Parathyroid adenoma (tissue), 2 donors: ENCODE measurements around the gene SHC4.

Experiments used
- H2AFZ ChIP-seq: fragments of 300-600 bp; sonication (generic); one replicate; pipeline ENCODE4 v1.7.0; 2017; ENCODE audit warnings: antibody characterized with exemption, mild to moderate bottlenecking
- H3K27ac ChIP-seq: fragments of 300-600 bp; sonication (generic); one replicate; pipeline ENCODE4 v1.7.0; 2017
- H3K27me3 ChIP-seq: fragments of 300-600 bp; sonication (generic); one replicate; pipeline ENCODE4 v1.7.0; 2017; ENCODE audit warnings: low read length; ENCODE audit not compliant: control insufficient read depth, insufficient read depth
- H3K36me3 ChIP-seq: fragments of 300-600 bp; sonication (generic); one replicate; pipeline ENCODE4 v1.7.0; 2017; ENCODE audit warnings: low read length; ENCODE audit not compliant: control insufficient read depth, insufficient read depth
- H3K4me1 ChIP-seq: fragments of 300-600 bp; sonication (generic); one replicate; pipeline ENCODE4 v1.7.0; 2017; ENCODE audit warnings: control low read depth
- H3K4me2 ChIP-seq: fragments of 300-600 bp; sonication (generic); one replicate; pipeline ENCODE4 v1.7.0; 2017; ENCODE audit warnings: low read length
- H3K4me3 ChIP-seq: fragments of 300-600 bp; sonication (generic); one replicate; pipeline ENCODE4 v1.7.0; 2017; ENCODE audit warnings: low read depth, low read length
- H3K79me2 ChIP-seq: fragments of 300-600 bp; sonication (generic); one replicate; pipeline ENCODE4 v1.7.0; 2017; ENCODE audit warnings: control low read depth
- H3K9ac ChIP-seq: fragments of 300-600 bp; sonication (generic); one replicate; pipeline ENCODE4 v1.7.0; 2017; ENCODE audit warnings: mild to moderate bottlenecking
- H3K9me3 ChIP-seq: fragments of 300-600 bp; sonication (generic); one replicate; pipeline ENCODE4 v1.7.0; 2017; ENCODE audit warnings: low read length; ENCODE audit not compliant: control insufficient read depth
- TF ChIP-seq, protein P1 (sequence below): fragments of 300-600 bp; sonication (generic); IDR thresholded peaks from one replicate; pipeline ENCODE4 v1.7.0; 2017; ENCODE audit warnings: antibody characterized with exemption, mild to moderate bottlenecking
- donor health status: primary hyperparathyroidism.

SHC4 gene

DNA sequence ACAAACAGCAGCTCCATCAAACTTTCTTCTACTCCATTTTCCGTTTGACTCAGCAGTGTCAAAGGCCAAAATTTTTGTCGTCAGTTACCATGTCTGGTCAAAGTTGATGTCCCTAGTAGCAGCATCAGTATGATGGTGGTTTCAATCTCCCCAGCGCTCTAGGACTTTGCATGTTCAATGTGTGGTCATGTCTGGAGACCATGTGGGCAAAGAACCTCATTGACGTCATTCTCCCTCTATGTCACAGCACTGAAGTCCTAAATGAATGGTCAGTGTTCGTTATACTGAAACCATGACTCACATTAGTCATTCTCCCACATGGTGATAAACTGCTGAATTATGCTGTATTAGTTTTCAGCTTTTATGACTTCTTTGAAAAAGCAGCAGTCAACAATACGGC, 23.2 kb downstream of the SHC4 start:
- no peak overlapping the region for H3K27ac ChIP-seq
- H3K36me3 ChIP-seq, result no peaks in the 10 kb centered on the region
- H3K4me3 ChIP-seq, result no peak overlapping the region
- H3K9ac ChIP-seq, result no peak overlapping the region
- H3K79me2 ChIP-seq, result no peaks in the 10 kb centered on the region
- no peak overlapping the region for H2AFZ ChIP-seq
- no peaks in the 10 kb centered on the region for H3K9me3 ChIP-seq
- TF ChIP-seq, protein P1, sequence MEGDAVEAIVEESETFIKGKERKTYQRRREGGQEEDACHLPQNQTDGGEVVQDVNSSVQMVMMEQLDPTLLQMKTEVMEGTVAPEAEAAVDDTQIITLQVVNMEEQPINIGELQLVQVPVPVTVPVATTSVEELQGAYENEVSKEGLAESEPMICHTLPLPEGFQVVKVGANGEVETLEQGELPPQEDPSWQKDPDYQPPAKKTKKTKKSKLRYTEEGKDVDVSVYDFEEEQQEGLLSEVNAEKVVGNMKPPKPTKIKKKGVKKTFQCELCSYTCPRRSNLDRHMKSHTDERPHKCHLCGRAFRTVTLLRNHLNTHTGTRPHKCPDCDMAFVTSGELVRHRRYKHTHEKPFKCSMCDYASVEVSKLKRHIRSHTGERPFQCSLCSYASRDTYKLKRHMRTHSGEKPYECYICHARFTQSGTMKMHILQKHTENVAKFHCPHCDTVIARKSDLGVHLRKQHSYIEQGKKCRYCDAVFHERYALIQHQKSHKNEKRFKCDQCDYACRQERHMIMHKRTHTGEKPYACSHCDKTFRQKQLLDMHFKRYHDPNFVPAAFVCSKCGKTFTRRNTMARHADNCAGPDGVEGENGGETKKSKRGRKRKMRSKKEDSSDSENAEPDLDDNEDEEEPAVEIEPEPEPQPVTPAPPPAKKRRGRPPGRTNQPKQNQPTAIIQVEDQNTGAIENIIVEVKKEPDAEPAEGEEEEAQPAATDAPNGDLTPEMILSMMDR, result no peak
- H3K4me2 ChIP-seq, result no peak overlapping the region
- H3K27me3 ChIP-seq, result no peaks in the 10 kb centered on the region
- H3K4me1 ChIP-seq, result no peaks in the 10 kb centered on the region

DNA sequence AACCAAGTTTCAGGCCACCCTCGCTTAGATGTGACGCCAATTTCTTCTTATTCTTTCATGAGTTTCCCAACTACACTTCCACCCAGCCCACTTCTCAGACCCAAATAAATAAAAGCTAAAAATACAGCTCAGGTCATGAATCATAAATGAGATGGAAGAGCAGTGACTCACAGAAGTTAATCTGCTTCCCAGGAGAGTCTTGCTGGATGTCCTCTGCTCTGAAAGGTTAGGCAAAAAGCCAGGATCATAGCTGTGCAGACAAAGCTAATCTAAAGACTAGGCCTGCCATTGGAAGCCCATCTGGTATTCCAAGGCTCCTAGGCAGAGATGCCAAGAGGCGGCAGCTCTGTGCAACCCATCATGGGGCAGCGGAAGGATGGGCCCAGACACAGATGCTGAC, 24.1 kb downstream of the SHC4 start:
- no peak overlapping the region for H3K27ac ChIP-seq
- no peaks in the 10 kb centered on the region for H3K9me3 ChIP-seq
- H3K4me1 ChIP-seq, result no peaks in the 10 kb centered on the region
- H3K36me3 ChIP-seq, result no peaks in the 10 kb centered on the region
- TF ChIP-seq, protein P1, result no peak
- no peaks in the 10 kb centered on the region for H3K79me2 ChIP-seq
- H3K9ac ChIP-seq, result no peak overlapping the region
- H3K4me2 ChIP-seq, result no peak overlapping the region
- no peak overlapping the region for H2AFZ ChIP-seq
- no peaks in the 10 kb centered on the region for H3K27me3 ChIP-seq
- H3K4me3 ChIP-seq, result no peak overlapping the region

DNA sequence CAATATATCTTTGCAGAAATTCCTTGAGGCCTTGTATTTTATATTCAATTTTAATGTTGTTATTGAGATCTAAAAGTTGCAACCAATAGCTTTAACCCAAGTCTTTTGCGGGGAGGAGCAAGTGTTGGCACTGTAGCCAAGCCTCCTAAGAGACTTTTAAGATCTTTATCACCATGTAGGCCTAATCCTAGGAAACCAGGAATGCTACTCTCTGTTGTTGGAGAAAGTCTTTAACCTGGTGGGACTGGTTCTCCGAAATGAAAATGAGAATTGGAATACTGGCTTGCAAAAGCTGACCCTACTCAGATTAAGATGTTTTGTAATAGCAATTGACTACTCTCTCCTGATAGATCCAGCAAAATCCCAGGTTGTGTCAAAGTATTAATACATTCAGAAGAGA, 25.8 kb downstream of the SHC4 start:
- TF ChIP-seq, protein P1, result no peak
- H3K4me3 ChIP-seq, result no peak overlapping the region
- H3K27ac ChIP-seq, result no peak overlapping the region
- no peaks in the 10 kb centered on the region for H3K27me3 ChIP-seq
- no peak overlapping the region for H3K9ac ChIP-seq
- no peak overlapping the region for H3K4me2 ChIP-seq
- H3K9me3 ChIP-seq, result no peaks in the 10 kb centered on the region
- no peaks in the 10 kb centered on the region for H3K4me1 ChIP-seq
- H3K79me2 ChIP-seq, result no peaks in the 10 kb centered on the region
- H3K36me3 ChIP-seq, result no peaks in the 10 kb centered on the region
- no peak overlapping the region for H2AFZ ChIP-seq

DNA sequence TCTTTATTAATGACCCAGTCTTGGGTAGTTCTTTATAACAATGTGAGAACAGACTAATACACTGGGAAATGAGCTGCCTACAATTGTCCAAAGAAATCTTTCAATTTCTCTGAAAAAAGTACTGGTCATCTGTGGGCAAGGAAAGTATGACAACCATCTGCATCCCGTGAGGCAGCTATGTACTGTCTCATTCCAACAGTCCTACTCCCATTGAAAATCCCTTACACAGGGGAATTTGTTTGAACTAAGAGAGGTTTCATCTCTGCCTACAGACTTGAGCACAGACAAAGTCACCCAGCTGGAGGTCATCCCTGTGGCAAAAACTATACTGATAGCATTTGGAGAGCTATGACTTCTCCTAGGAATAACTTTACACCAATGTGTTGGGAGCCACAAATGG, 27.1 kb downstream of the SHC4 start:
- TF ChIP-seq, protein P1, result no peak
- Histone ChIP-seq H3K4me3 (no peak overlapping the region), H3K9ac (no peak overlapping the region), H3K27me3 (no peaks in the 10 kb centered on the region), H2AFZ (no peak overlapping the region), H3K27ac (no peak overlapping the region), H3K4me2 (no peak overlapping the region), H3K36me3 (no peaks in the 10 kb centered on the region), H3K4me1 (no peaks in the 10 kb centered on the region), H3K79me2 (no peaks in the 10 kb centered on the region), H3K9me3 (no peaks in the 10 kb centered on the region)

DNA sequence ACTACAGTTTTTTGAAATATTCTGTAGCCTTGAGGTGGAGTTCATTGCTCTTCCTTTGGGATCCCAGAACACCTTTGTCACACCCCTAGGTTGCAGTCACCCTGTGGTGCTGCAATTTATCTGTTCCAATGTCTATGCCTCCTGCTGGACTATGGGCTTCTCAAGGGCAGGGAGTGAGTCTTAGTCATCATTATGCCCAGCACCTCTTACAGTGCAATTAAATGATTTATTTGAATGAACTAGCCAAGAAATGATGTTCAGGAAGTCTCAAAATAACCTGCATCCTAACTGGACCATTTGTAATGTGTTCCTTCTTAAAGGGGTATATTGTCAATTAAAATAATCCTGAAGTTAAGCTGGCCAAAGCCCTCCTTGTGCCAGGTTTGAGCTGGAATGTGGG, 28.5 kb downstream of the SHC4 start:
- no peaks in the 10 kb centered on the region for H3K9me3 ChIP-seq
- no peak overlapping the region for H3K4me3 ChIP-seq
- no peaks in the 10 kb centered on the region for H3K27me3 ChIP-seq
- no peak overlapping the region for H3K9ac ChIP-seq
- no peak overlapping the region for H3K27ac ChIP-seq
- no peak overlapping the region for H3K4me2 ChIP-seq
- TF ChIP-seq, protein P1, result no peak
- no peaks in the 10 kb centered on the region for H3K4me1 ChIP-seq
- H3K79me2 ChIP-seq, result no peaks in the 10 kb centered on the region
- no peak overlapping the region for H2AFZ ChIP-seq
- no peaks in the 10 kb centered on the region for H3K36me3 ChIP-seq
